ENCODE measurements around the gene ERBIN.

GRCh38 chr5:66066826-66067225 lies 140.5 kb downstream of the ERBIN start:
- TF ChIP-seq EZH2 (IDR thresholded peaks at IDR 0.05; ENCODE audit: borderline replicate concordance, insufficient read depth, low read length, poor library complexity, severe bottlenecking) (no peak), POLR2AphosphoS5 (IDR thresholded peaks at IDR 0.05) (no peak), MXI1 (conservative IDR thresholded peaks at IDR 0.05; ENCODE audit: poor library complexity, severe bottlenecking) (no peak), EP300 (conservative IDR thresholded peaks at IDR 0.05; ENCODE audit: poor library complexity, severe bottlenecking) (no peak), CTCF (IDR thresholded peaks at IDR 0.05; ENCODE audit: poor library complexity, severe bottlenecking) (no peak), SMC3 (conservative IDR thresholded peaks at IDR 0.05; ENCODE audit: poor library complexity) (no peak), RAD21 (conservative IDR thresholded peaks at IDR 0.05) (no peak)
- TF ChIP-seq, protein P1, sequence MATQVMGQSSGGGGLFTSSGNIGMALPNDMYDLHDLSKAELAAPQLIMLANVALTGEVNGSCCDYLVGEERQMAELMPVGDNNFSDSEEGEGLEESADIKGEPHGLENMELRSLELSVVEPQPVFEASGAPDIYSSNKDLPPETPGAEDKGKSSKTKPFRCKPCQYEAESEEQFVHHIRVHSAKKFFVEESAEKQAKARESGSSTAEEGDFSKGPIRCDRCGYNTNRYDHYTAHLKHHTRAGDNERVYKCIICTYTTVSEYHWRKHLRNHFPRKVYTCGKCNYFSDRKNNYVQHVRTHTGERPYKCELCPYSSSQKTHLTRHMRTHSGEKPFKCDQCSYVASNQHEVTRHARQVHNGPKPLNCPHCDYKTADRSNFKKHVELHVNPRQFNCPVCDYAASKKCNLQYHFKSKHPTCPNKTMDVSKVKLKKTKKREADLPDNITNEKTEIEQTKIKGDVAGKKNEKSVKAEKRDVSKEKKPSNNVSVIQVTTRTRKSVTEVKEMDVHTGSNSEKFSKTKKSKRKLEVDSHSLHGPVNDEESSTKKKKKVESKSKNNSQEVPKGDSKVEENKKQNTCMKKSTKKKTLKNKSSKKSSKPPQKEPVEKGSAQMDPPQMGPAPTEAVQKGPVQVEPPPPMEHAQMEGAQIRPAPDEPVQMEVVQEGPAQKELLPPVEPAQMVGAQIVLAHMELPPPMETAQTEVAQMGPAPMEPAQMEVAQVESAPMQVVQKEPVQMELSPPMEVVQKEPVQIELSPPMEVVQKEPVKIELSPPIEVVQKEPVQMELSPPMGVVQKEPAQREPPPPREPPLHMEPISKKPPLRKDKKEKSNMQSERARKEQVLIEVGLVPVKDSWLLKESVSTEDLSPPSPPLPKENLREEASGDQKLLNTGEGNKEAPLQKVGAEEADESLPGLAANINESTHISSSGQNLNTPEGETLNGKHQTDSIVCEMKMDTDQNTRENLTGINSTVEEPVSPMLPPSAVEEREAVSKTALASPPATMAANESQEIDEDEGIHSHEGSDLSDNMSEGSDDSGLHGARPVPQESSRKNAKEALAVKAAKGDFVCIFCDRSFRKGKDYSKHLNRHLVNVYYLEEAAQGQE (IDR thresholded peaks at IDR 0.05; ENCODE audit: borderline replicate concordance), result no peak
